HCT116 (cell line): ENCODE results near the gene GFY. TPM values are rescaled to one million over a fixed set of nuclear protein-coding genes. Genes with fewer than 3 reads are reported as not detected.

Experiments used
- ATAC-seq: fragments of 200-7000 bp; cut with Tn5 transposase; 2 replicates; pipeline ENCODE4 v1.9.1; 2020; ENCODE audit warnings: mild to moderate bottlenecking, moderate library complexity
- BruUV-seq: library from RNA; stranded (reverse); fragments of 400-500 nt; replicated peaks from 2 replicates; lab custom pipeline; 2021; lab: Mats Ljungman, UMichigan
- CTCF ChIA-PET: fragments of 300-600 bp; sonication (Branson Sonifier 250); formaldehyde crosslinking; loops from one replicate; lab custom pipeline; 2021; ENCODE audit warnings: antibody characterized with exemption; lab: Charles Lee
- POLR2A ChIA-PET: fragments of 300-600, 350-600 bp; sonication (Branson Sonifier 250); formaldehyde crosslinking; loops from one replicate; lab custom pipeline; 2021; ENCODE audit warnings: antibody characterized with exemption; lab: Charles Lee
- RAD21 ChIA-PET, 2 experiments: fragments of 300-600 bp; sonication (Branson Sonifier 250); formaldehyde crosslinking; loops; one replicate each; lab custom pipeline; 2023; ENCODE audit warnings: low total read pairs in 2 of 2; ENCODE audit not compliant: uncharacterized antibody in 2 of 2, unreplicated experiment in 2 of 2, low non-redundant PET in 1 of 2; lab: Charles Lee
- DNase-seq: peaks from one replicate; pipeline ENCODE4 v3.0.0-alpha.2; 2010; ENCODE audit warnings: low read depth, low spot score
- H2AFZ ChIP-seq: fragments of 200-600 bp; shearing (Covaris generic), sonication (generic); 2 replicates; pipeline ENCODE4 v1.6.1; 2017; ENCODE audit warnings: low read depth, mixed run types, mixed read lengths, antibody characterized with exemption, low read length; ENCODE audit not compliant: poor library complexity, severe bottlenecking
- H3K27ac ChIP-seq: 2 replicates; pipeline ENCODE4 v1.5.1; 2012; ENCODE audit warnings: low read depth, low read length
- H3K27me3 ChIP-seq: fragments of 200-600 bp; sonication (generic); 2 replicates; pipeline ENCODE4 v1.6.1; 2016; ENCODE audit warnings: mixed run types, low read length, mixed read lengths; ENCODE audit not compliant: insufficient read depth
- H3K36me3 ChIP-seq, 2 experiments: fragments of 200-500 bp in 1 of 2; fragments of 200-600 bp in 1 of 2; sonication (Bioruptor generic) in 1 of 2; sonication (generic) in 1 of 2; 2 replicates each; pipeline versions ENCODE4 v1.5.1 to v1.6.1; 2014 to 2016; ENCODE audit warnings: low read length in 2 of 2, inconsistent platforms in 1 of 2, mixed read lengths in 1 of 2, mixed run types in 1 of 2; ENCODE audit not compliant: insufficient read depth in 2 of 2, control insufficient read depth in 1 of 2
- H3K4me1 ChIP-seq, 2 experiments: fragments of 200-600 bp in 1 of 2; sonication (generic) in 1 of 2; 2 replicates each; pipeline versions ENCODE4 v1.5.1 to v1.6.1; 2012 to 2017; ENCODE audit warnings: low read length in 2 of 2, inconsistent platforms in 1 of 2, mild to moderate bottlenecking in 1 of 2, mixed read lengths in 1 of 2, mixed run types in 1 of 2, moderate library complexity in 1 of 2; ENCODE audit not compliant: insufficient read depth in 2 of 2, control insufficient read depth in 1 of 2
- H3K4me2 ChIP-seq: fragments of 200-600 bp; sonication (generic); 2 replicates; pipeline ENCODE4 v1.6.1; 2017; ENCODE audit warnings: mixed run types, low read length, mixed read lengths
- H3K4me3 ChIP-seq, 2 experiments: fragments of 200-600 bp in 1 of 2; sonication (generic) in 1 of 2; replicated peaks in 1 of 2; 2 replicates each; pipeline ENCODE4 v1.5.1; 2011 to 2016; ENCODE audit warnings: low read length in 2 of 2, control low read depth in 1 of 2, low read depth in 1 of 2, mild to moderate bottlenecking in 1 of 2, mixed read lengths in 1 of 2, mixed run types in 1 of 2
- H3K79me2 ChIP-seq: fragments of 200-600 bp; sonication (generic); 2 replicates; pipeline ENCODE4 v1.6.1; 2017; ENCODE audit warnings: mild to moderate bottlenecking, mixed run types, low read length, moderate library complexity, mixed read lengths; ENCODE audit not compliant: insufficient read depth
- H3K9ac ChIP-seq: fragments of 200-600 bp; sonication (generic); 2 replicates; pipeline ENCODE4 v1.6.1; 2016; ENCODE audit warnings: low read length, mixed read lengths
- H3K9me2 ChIP-seq: fragments of 200-600 bp; sonication (generic), shearing (Covaris generic); 2 replicates; pipeline ENCODE4 v1.6.1; 2017; ENCODE audit warnings: mixed run types, mild to moderate bottlenecking, moderate library complexity; ENCODE audit not compliant: insufficient read depth
- H3K9me3 ChIP-seq, 2 experiments: fragments of 200-500 bp in 1 of 2; fragments of 200-600 bp in 1 of 2; sonication (Bioruptor generic) in 1 of 2; sonication (generic) in 1 of 2; 2 replicates each; pipeline ENCODE4 v1.6.1; 2014 to 2017; ENCODE audit warnings: low read length in 2 of 2, mixed read lengths in 2 of 2, inconsistent platforms in 1 of 2, low read depth in 1 of 2, mild to moderate bottlenecking in 1 of 2, mixed run types in 1 of 2, moderate library complexity in 1 of 2; ENCODE audit not compliant: control insufficient read depth in 1 of 2, insufficient read depth in 1 of 2
- H4K20me1 ChIP-seq: fragments of 200-600 bp; sonication (generic), shearing (Covaris generic); 2 replicates; pipeline ENCODE4 v1.6.1; 2017; ENCODE audit warnings: mixed run types, mild to moderate bottlenecking, moderate library complexity; ENCODE audit not compliant: insufficient read depth
- FOSL1 ChIP-seq: IDR thresholded peaks from 2 replicates; pipeline ENCODE4 v1.6.1; 2012; ENCODE audit warnings: low read depth
- SIN3A ChIP-seq: IDR thresholded peaks from 2 replicates; pipeline ENCODE4 v1.6.1; 2012; ENCODE audit warnings: low read depth
- ZNF274 ChIP-seq: fragments of 200-500 bp; sonication (Bioruptor generic); IDR thresholded peaks from 2 replicates; pipeline ENCODE4 v1.6.1; 2014; ENCODE audit warnings: mild to moderate bottlenecking, low read depth, low read length, inconsistent platforms
- intact Hi-C: fragments of 100-400 bp; cut with micrococcal nuclease; formaldehyde crosslinking; loops from 2 replicates; pipeline ENCODE4 v1.10.0; 2022
- total RNA-seq: library from RNA; stranded (reverse); gene quantifications from one replicate; pipeline ENCODE4 v1.2.1, GENCODE V29; 2021; ENCODE audit not compliant: unreplicated experiment
- TF ChIP-seq, protein P1 (sequence below), 3 experiments: fragments of 200-600 bp in 1 of 3; sonication (generic) in 1 of 3; IDR thresholded peaks in 2 of 3; conservative IDR thresholded peaks in 1 of 3; 2 replicates each; pipeline ENCODE4 v1.5.1; 2012 to 2017; ENCODE audit warnings: low read depth in 2 of 3, low read length in 2 of 3, antibody characterized with exemption in 1 of 3, borderline replicate concordance in 1 of 3, control low read depth in 1 of 3, mild to moderate bottlenecking in 1 of 3, mixed read lengths in 1 of 3, mixed run types in 1 of 3, moderate library complexity in 1 of 3; ENCODE audit not compliant: insufficient read depth in 1 of 3

Gene GFY
- total RNA-seq, 1 experiment from 2014 or later, result 2.6 TPM

GRCh38 chr19:49445997-49446396 is 20.8 kb downstream of the GFY start:
- TF ChIP-seq FOSL1, result no peak
- TF ChIP-seq ZNF274, result no peak
- TF ChIP-seq, protein P1, sequence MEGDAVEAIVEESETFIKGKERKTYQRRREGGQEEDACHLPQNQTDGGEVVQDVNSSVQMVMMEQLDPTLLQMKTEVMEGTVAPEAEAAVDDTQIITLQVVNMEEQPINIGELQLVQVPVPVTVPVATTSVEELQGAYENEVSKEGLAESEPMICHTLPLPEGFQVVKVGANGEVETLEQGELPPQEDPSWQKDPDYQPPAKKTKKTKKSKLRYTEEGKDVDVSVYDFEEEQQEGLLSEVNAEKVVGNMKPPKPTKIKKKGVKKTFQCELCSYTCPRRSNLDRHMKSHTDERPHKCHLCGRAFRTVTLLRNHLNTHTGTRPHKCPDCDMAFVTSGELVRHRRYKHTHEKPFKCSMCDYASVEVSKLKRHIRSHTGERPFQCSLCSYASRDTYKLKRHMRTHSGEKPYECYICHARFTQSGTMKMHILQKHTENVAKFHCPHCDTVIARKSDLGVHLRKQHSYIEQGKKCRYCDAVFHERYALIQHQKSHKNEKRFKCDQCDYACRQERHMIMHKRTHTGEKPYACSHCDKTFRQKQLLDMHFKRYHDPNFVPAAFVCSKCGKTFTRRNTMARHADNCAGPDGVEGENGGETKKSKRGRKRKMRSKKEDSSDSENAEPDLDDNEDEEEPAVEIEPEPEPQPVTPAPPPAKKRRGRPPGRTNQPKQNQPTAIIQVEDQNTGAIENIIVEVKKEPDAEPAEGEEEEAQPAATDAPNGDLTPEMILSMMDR (IDR thresholded peaks at IDR 0.05 in 2 of 3, conservative IDR thresholded peaks at IDR 0.05 in 1 of 3; ENCODE audit: borderline replicate concordance in 1 of 3, insufficient read depth in 1 of 3, low read depth in 2 of 3, low read length in 2 of 3), result 0 out of 6 replicates have a peak, but pooled peaks of 1 of the 3 experiments have one; percentile 8
- no peak for TF ChIP-seq SIN3A
- Histone ChIP-seq H3K27me3 (no peaks in the 10 kb centered on the region), H3K4me3 (no peak overlapping the region), H3K4me1 (peaks cover 20 to 52% of the 10 kb centered on the region in 2 experiments; a peak in 3 of 4 replicates), H3K9ac (no peak overlapping the region), H4K20me1 (no peaks in the 10 kb centered on the region), H3K9me3 (no peaks in the 10 kb centered on the region), H3K9me2 (no peaks in the 10 kb centered on the region), H3K27ac (no peak overlapping the region), H3K79me2 (peaks cover 19% of the 10 kb centered on the region), H3K36me3 (peaks cover 14 to 16% of the 10 kb centered on the region in 2 experiments; a peak in 2 of 4 replicates), H2AFZ (no peak overlapping the region), H3K4me2 (no peak overlapping the region)
- BruUV-seq, result no TSS peak
- ChIA-PET POLR2A (interaction anchor here (0.8 to 1.8 kb wide), 2 partner anchors 54 to 101 kb away, joined by 3 to 4 read pairs; no protein-coding TSS in a partner anchor), RAD21 (no interaction called here), CTCF (interaction anchor here (1.1 to 2.1 kb wide), 4 partner anchors 20 to 101 kb away, joined by 3 to 9 read pairs (median 4); partner anchors contain the start of gene DKKL1)
- DNase-seq, result no peak
- no peak for ATAC-seq
- intact Hi-C loops, result no loop called here
